Adrenal gland (tissue), 5 donors: ENCODE results near the gene SYT6.

Experiments used
- POLR2A ChIP-seq, 2 donors: fragments of 450-650 bp; IDR thresholded peaks; one replicate each; pipeline ENCODE4 v1.6.1; 2017; ENCODE audit warnings: antibody characterized with exemption in 2 of 2, mild to moderate bottlenecking in 2 of 2, moderate library complexity in 1 of 2
- TF ChIP-seq, protein P1 (sequence below), 6 experiments: fragments of 450-650 bp in 4 of 6; fragments of 200-600 bp in 2 of 6; sonication (generic) in 1 of 6; IDR thresholded peaks; 1 replicate in 5 of 6; 2 replicates in 1 of 6; pipeline versions ENCODE4 v1.5.1 to v1.8.0; 2016 to 2021; ENCODE audit warnings: antibody characterized with exemption in 6 of 6, mild to moderate bottlenecking in 2 of 6, moderate library complexity in 1 of 6
- donor health status: DM: no; HTN: no; CAD: no.

DNA sequence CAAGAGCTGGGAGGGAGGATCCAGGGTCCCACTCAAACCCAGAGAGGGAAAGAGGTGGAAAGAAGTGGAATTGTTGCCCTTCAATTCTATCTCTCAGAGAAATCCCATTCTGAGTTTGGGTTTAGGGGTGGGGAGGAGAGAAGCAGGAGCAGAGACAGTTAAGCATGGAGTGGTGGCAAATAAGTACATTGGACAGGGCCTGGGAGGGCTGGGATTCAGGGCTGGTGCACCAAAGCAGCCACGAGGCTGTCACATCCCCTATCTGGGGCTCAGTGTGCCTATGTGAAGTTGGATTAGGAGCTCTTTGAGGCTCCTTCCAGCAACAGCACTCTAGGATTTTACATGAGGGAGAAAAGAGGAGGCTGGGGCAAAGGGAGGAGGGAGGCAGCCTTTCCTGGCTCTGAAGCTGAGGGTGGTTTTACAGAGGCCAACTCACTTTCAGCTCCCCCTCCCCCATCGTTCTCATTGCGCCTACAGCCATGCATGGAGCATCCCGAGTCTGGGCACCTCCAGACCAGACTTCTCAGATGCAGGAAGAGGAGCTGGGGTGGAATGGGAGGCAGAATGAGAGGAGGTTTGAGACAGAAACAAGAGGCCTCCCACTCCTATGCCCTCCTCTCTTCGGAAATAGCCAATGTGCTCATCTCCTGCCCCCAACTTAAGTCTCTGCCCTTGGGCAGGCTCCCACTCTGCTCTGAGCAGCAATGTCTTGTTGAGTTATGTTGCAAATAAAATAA lies 3.0 kb upstream of the SYT6 start:
- TF ChIP-seq, protein P1, sequence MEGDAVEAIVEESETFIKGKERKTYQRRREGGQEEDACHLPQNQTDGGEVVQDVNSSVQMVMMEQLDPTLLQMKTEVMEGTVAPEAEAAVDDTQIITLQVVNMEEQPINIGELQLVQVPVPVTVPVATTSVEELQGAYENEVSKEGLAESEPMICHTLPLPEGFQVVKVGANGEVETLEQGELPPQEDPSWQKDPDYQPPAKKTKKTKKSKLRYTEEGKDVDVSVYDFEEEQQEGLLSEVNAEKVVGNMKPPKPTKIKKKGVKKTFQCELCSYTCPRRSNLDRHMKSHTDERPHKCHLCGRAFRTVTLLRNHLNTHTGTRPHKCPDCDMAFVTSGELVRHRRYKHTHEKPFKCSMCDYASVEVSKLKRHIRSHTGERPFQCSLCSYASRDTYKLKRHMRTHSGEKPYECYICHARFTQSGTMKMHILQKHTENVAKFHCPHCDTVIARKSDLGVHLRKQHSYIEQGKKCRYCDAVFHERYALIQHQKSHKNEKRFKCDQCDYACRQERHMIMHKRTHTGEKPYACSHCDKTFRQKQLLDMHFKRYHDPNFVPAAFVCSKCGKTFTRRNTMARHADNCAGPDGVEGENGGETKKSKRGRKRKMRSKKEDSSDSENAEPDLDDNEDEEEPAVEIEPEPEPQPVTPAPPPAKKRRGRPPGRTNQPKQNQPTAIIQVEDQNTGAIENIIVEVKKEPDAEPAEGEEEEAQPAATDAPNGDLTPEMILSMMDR (IDR thresholded peaks at IDR 0.05): no peak
- no peak for TF ChIP-seq POLR2A (IDR thresholded peaks at IDR 0.05)
